HL-60/S4 treated with phorbol 12-myristate 13-acetate at 8.2 ng/mL for 4 days and 3 days (cell line): Measurements from ENCODE around the gene PLAC1.

Experiments
- in situ Hi-C: fragments of 300-500 bp; cut with MboI; formaldehyde crosslinking; loops from 2 replicates; pipeline ENCODE4 v1.15.0; 2022; ENCODE audit warnings: low sequenced_read_pairs

Gene PLAC1

GRCh38 chrX:134544513-134545151, 113.6 kb downstream of the PLAC1 start:
- in situ Hi-C loops: no loop called here

GRCh38 chrX:134544135-134544512, 114.1 kb downstream of the PLAC1 start:
- in situ Hi-C loops: no loop called here

- in situ Hi-C loops: no loop called here
These were observed 115.0 kb downstream of the PLAC1 start for GRCh38 chrX:134543288-134543687.

DNA sequence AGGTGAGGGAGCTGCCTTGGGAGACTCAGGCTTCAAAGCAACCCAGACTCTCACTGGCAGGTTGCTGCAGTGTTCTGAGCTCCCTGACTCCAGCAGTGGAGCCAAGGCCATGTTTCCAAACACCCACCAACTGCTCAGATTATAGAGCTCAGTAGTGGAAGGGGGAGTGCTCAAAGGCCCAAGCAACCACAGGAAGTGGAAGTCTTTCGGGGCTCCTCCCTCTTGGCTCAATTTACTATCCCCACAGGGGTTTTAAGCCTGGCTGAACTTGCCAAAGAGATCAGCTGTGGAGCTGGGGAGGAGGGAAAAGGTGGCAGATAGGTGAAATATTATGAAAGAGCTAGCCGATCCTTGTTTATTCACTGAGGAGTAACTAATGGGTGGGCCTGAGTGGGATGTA, 115.8 kb downstream of the PLAC1 start:
- in situ Hi-C loops: no loop called here

- in situ Hi-C loops: no loop called here
These were observed 116.4 kb downstream of the PLAC1 start for GRCh38 chrX:134541906-134542305.

DNA sequence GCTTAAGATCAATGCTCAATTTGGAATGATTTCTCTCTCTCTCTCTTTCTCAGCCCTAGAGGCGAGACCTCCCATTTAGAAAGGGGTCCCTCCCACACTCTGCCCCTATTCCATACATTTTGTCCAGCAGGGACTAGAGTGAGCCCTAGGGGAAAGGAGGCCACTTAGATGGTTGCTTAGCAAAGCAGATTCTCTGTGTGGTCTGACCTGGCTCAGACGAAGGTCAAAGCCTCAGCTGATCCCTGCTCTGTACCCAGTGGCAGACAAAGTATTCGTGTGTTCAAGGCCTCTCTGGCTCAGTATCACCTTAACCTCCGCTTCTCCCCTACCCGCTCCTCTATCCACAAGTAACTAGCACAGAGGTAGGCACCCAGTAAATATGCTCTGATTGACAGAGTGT, 120.0 kb downstream of the PLAC1 start:
- in situ Hi-C loops: no loop called here

DNA sequence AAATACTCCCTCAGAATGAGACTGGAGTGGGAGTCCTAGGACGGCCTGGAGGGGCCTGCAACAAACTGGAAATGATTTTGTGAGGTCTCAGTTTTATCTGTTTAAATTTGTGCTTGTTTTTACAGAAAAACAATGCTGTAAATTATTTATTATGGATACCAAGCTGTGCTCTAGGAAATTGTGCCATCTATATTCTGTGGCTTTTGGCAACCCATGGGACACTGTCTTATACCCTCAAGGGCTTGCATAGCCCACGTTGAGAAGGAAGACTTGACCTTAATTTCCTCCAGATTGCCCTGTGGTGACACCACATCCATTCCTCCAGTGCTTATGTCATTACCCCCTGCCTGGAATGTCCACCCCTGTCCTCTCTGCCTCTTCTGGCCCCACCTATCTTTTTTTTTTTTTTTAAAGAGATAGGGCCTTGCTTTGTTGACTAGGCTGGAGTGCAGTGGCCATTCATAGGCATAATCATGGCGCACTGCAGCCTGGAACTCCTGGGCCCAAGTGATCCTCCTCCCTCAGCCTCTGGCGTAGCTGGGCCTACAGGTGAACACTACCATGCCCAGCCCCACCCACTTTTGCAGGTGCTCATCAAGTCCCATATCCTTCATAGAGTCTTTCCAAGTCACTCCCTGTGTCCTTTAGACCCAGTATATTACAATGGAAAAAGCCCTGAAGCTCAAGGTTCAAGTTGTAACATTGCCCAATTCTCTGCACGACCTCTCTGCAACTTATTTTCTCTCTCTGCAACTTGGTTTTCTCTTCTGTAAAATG, 120.9 kb downstream of the PLAC1 start:
- in situ Hi-C loops: no loop called here

GRCh38 chrX:134533952-134534351, 124.3 kb downstream of the PLAC1 start:
- in situ Hi-C loops: no loop called here

GRCh38 chrX:134533352-134533751, 124.9 kb downstream of the PLAC1 start:
- in situ Hi-C loops: no loop called here

- in situ Hi-C loops: no loop called here
These were observed 127.4 kb downstream of the PLAC1 start for GRCh38 chrX:134530845-134531244.

DNA sequence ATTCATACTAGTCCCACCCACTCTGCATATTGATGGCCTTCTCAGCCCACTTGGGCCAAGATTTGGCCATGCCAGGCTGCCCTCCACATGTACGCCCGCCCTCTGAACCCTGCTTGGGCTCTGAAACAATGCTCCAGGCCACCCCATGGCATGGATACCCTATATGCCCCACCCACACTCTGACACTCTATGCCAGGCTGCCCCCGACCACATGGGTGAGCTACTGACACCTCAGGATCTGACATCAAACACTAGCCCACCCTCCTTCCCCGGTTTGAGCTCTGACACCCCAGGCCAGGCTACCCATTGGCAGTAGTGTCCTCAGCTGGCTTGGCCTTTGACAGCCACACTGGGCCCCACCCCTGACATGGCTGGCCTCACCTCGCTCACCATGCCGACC, 128.8 kb downstream of the PLAC1 start:
- in situ Hi-C loops: no loop called here

GRCh38 chrX:134528960-134529359, 129.3 kb downstream of the PLAC1 start:
- in situ Hi-C loops: no loop called here

DNA sequence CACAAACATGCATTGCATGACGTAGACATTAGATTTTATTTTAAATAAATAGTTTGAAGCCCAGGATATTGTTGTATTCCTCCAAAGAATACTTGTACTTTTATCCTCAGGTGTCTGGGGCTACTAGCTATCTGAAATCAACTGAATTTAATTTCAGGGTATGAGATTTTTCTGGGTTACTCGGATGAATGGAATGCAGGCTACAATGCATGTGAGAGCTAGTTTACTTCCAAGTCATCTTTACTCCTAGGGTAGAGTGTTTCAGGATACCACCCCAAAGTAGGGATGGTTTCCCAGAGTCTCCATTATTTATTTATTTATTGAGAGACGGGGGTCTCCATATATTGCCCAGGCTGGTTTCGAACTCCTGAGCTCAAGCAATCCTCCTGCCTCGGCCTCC, 131.9 kb downstream of the PLAC1 start:
- in situ Hi-C loops: no loop called here

DNA sequence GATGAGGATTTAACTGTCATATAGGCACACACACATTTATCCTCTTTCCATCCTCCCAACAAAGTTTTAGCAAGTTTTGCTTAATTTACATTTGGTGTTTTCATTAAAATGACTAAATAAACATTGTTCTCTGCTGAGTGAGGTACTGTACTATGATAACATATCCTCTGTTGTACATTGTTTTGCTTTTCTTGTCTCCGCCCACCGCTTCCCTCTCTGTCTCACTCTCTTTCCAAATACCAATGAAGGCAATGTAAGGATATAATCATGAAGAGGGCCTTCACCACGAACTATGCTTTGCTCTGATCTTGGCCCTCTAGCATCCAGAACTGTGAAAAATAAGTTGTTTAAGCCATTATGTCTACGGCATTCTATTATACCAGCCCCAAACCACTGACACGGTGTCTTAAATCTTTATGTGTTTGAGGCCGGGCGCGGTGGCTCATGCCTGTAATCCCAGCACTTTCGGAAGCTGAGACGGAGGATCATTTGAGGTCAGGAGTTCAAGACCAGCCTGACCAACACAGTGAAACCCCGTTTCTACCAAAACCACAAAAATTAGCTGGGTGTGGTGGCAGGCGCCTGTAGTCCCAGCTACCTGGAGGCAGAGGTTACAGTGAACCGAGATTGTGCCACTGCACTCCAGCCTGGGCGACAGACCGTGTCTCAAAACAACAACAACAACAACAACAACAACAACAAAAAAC, 133.0 kb downstream of the PLAC1 start:
- in situ Hi-C loops: no loop called here

GRCh38 chrX:134524181-134524580, 134.1 kb downstream of the PLAC1 start:
- in situ Hi-C loops: loop anchor here (25.0 kb wide), 1 partner anchor 238 kb away; no protein-coding TSS in a partner anchor

- in situ Hi-C loops: loop anchor here (25.0 kb wide), 1 partner anchor 241 kb away; no protein-coding TSS in a partner anchor
These were observed 137.3 kb downstream of the PLAC1 start for GRCh38 chrX:134520860-134521390.
